ENCODE results near the gene ALG12.

DNA sequence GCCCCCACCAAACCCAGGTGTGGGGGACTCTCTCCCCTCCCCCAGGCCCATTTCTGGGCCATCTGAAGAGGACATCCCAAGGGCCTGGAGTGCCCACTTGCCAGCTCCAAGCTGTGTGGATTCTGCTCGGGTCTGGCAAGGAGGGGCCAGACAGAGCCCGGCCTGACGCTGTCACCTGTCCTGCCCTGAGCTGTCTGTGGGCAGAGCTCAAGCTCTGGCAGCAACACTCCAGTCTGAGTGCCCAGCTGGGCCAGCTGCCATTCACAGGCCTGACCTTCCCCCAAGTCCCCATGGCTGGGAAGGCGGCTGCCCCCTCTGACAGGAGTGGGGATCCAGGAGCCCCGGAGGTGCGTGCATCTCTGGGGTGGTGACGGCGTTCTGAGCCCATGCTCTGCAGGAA, 36.1 kb upstream of the ALG12 start:
- TF ChIP-seq, protein P1, sequence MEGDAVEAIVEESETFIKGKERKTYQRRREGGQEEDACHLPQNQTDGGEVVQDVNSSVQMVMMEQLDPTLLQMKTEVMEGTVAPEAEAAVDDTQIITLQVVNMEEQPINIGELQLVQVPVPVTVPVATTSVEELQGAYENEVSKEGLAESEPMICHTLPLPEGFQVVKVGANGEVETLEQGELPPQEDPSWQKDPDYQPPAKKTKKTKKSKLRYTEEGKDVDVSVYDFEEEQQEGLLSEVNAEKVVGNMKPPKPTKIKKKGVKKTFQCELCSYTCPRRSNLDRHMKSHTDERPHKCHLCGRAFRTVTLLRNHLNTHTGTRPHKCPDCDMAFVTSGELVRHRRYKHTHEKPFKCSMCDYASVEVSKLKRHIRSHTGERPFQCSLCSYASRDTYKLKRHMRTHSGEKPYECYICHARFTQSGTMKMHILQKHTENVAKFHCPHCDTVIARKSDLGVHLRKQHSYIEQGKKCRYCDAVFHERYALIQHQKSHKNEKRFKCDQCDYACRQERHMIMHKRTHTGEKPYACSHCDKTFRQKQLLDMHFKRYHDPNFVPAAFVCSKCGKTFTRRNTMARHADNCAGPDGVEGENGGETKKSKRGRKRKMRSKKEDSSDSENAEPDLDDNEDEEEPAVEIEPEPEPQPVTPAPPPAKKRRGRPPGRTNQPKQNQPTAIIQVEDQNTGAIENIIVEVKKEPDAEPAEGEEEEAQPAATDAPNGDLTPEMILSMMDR (IDR thresholded peaks at IDR 0.05; ENCODE audit: poor library complexity, severe bottlenecking): no peak
- TF ChIP-seq EZH2 (IDR thresholded peaks at IDR 0.05; ENCODE audit: borderline replicate concordance, insufficient read depth, low read length, poor library complexity, severe bottlenecking): no peak

Measured in neural cell (in vitro differentiated cells).